Retinal pigment epithelial cell (primary cell): ENCODE data around the gene RSF1.

Experiments used
- DNase-seq: peaks from one replicate; pipeline ENCODE4 v3.0.0-alpha.2; 2010; ENCODE audit warnings: low read depth
- H3K4me3 ChIP-seq: 2 replicates; pipeline ENCODE4 v1.5.1; 2011; ENCODE audit warnings: mild to moderate bottlenecking, low read length, control low read depth, moderate library complexity
- CTCF ChIP-seq: conservative IDR thresholded peaks from 2 replicates; pipeline ENCODE4 v1.5.1; 2011; ENCODE audit warnings: low read depth, low read length, control low read depth, inconsistent platforms

RSF1 gene

GRCh38 chr11:77784572-77784971, 36.0 kb downstream of the RSF1 start:
- DNase-seq, result no peak
- TF ChIP-seq CTCF, result no peak
- H3K4me3 ChIP-seq, result no peak overlapping the region

- no peak overlapping the region for H3K4me3 ChIP-seq
- no peak for TF ChIP-seq CTCF
- no peak for DNase-seq
Measured at GRCh38 chr11:77783025-77783424, 37.5 kb downstream of the RSF1 start.

GRCh38 chr11:77779935-77780334, 40.6 kb downstream of the RSF1 start:
- H3K4me3 ChIP-seq, result no peak overlapping the region
- DNase-seq, result peak; percentile 2
- TF ChIP-seq CTCF, result no peak

GRCh38 chr11:77778549-77778948, 42.0 kb downstream of the RSF1 start:
- DNase-seq, result no peak
- no peak for TF ChIP-seq CTCF
- H3K4me3 ChIP-seq, result no peak overlapping the region

- H3K4me3 ChIP-seq, result no peak overlapping the region
- no peak for TF ChIP-seq CTCF
- DNase-seq, result no peak
Measured at GRCh38 chr11:77778118-77778517, 42.4 kb downstream of the RSF1 start.

GRCh38 chr11:77776455-77776854, 44.1 kb downstream of the RSF1 start:
- DNase-seq, result no peak
- peak; percentile 28 for TF ChIP-seq CTCF
- H3K4me3 ChIP-seq, result no peak overlapping the region

- H3K4me3 ChIP-seq, result no peak overlapping the region
- TF ChIP-seq CTCF, result no peak
- DNase-seq, result no peak
Measured at GRCh38 chr11:77775936-77776335, 44.6 kb downstream of the RSF1 start.
